ENCODE data around the gene DHRS7. TPM values are rescaled to one million over a fixed set of nuclear protein-coding genes. Genes with fewer than 3 reads are reported as not detected.

DHRS7 gene
- total and polyA plus RNA-seq, 9 of the 15 experiments (the other 6 are each of a cell fraction or from before 2014, with no cell fraction given) = 10.2 to 20.1 (median 15.7) TPM

- peak; percentile 18; the same call in 1 of the 2 replicates for TF ChIP-seq VEZF1 (CRISPR knock-in tag; IDR thresholded peaks at IDR 0.05)
- peak; percentile 68 for TF ChIP-seq TCF3 (CRISPR knock-in tag; IDR thresholded peaks at IDR 0.05)
- TF ChIP-seq, protein P1, sequence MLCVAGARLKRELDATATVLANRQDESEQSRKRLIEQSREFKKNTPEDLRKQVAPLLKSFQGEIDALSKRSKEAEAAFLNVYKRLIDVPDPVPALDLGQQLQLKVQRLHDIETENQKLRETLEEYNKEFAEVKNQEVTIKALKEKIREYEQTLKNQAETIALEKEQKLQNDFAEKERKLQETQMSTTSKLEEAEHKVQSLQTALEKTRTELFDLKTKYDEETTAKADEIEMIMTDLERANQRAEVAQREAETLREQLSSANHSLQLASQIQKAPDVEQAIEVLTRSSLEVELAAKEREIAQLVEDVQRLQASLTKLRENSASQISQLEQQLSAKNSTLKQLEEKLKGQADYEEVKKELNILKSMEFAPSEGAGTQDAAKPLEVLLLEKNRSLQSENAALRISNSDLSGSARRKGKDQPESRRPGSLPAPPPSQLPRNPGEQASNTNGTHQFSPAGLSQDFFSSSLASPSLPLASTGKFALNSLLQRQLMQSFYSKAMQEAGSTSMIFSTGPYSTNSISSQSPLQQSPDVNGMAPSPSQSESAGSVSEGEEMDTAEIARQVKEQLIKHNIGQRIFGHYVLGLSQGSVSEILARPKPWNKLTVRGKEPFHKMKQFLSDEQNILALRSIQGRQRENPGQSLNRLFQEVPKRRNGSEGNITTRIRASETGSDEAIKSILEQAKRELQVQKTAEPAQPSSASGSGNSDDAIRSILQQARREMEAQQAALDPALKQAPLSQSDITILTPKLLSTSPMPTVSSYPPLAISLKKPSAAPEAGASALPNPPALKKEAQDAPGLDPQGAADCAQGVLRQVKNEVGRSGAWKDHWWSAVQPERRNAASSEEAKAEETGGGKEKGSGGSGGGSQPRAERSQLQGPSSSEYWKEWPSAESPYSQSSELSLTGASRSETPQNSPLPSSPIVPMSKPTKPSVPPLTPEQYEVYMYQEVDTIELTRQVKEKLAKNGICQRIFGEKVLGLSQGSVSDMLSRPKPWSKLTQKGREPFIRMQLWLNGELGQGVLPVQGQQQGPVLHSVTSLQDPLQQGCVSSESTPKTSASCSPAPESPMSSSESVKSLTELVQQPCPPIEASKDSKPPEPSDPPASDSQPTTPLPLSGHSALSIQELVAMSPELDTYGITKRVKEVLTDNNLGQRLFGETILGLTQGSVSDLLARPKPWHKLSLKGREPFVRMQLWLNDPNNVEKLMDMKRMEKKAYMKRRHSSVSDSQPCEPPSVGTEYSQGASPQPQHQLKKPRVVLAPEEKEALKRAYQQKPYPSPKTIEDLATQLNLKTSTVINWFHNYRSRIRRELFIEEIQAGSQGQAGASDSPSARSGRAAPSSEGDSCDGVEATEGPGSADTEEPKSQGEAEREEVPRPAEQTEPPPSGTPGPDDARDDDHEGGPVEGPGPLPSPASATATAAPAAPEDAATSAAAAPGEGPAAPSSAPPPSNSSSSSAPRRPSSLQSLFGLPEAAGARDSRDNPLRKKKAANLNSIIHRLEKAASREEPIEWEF (CRISPR knock-in tag; IDR thresholded peaks at IDR 0.05) = no peak
- TF ChIP-seq CAMTA2 (CRISPR knock-in tag; conservative IDR thresholded peaks at IDR 0.05) = no peak
- TF ChIP-seq PHF20 (IDR thresholded peaks at IDR 0.05; ENCODE audit: partially characterized antibody) = no peak
- no peak for TF ChIP-seq E2F3 (CRISPR knock-in tag; IDR thresholded peaks at IDR 0.05)
- no peak for TF ChIP-seq RFX5 (IDR thresholded peaks at IDR 0.05; ENCODE audit: low read depth, low read length)
- TF ChIP-seq ELK1 (CRISPR knock-in tag; IDR thresholded peaks at IDR 0.05) = no peak
- TF ChIP-seq KLF10 (CRISPR knock-in tag; IDR thresholded peaks at IDR 0.05) = no peak
- TF ChIP-seq MLX (CRISPR knock-in tag; conservative IDR thresholded peaks at IDR 0.05) = no peak
- no peak for TF ChIP-seq BRD4 (IDR thresholded peaks at IDR 0.05)
- TF ChIP-seq LEF1 (IDR thresholded peaks at IDR 0.05) = no peak
- TF ChIP-seq ZNF551 (CRISPR knock-in tag; IDR thresholded peaks at IDR 0.05) = no peak
- no peak for TF ChIP-seq POLR2AphosphoS5 (IDR thresholded peaks at IDR 0.05; ENCODE audit: control insufficient read depth, insufficient read depth, low read depth, low read length)
- TF ChIP-seq MEIS2 (IDR thresholded peaks at IDR 0.05; ENCODE audit: partially characterized antibody) = no peak
- peak; percentile 69; the same call in 1 of the 2 replicates for TF ChIP-seq TEAD2 (tag; IDR thresholded peaks at IDR 0.05)
- no peak for TF ChIP-seq ETV6 (IDR thresholded peaks at IDR 0.05; ENCODE audit: borderline replicate concordance in 1 of 2, low read depth in 2 of 2, low read length in 1 of 2)
- no peak for TF ChIP-seq ETV6 (CRISPR knock-in tag; IDR thresholded peaks at IDR 0.05; ENCODE audit: borderline replicate concordance)
- TF ChIP-seq, protein P2, sequence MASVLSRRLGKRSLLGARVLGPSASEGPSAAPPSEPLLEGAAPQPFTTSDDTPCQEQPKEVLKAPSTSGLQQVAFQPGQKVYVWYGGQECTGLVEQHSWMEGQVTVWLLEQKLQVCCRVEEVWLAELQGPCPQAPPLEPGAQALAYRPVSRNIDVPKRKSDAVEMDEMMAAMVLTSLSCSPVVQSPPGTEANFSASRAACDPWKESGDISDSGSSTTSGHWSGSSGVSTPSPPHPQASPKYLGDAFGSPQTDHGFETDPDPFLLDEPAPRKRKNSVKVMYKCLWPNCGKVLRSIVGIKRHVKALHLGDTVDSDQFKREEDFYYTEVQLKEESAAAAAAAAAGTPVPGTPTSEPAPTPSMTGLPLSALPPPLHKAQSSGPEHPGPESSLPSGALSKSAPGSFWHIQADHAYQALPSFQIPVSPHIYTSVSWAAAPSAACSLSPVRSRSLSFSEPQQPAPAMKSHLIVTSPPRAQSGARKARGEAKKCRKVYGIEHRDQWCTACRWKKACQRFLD (CRISPR knock-in tag; IDR thresholded peaks at IDR 0.05) = no peak
Observed at GRCh38 chr14:60094306-60094897, 70.8 kb downstream of the DHRS7 start (continued).
